Gastrocnemius medialis (tissue), 4 donors: ENCODE data around the gene TMEM252. TPM values are rescaled to one million over a fixed set of nuclear protein-coding genes. Genes with fewer than 3 reads are reported as not detected.

Source experiments
- ATAC-seq, 2 donors: fragments of 150-250 bp; one replicate each; pipeline ENCODE4 v1.9.1; 2016
- DNase-seq, 2 donors: peaks; one replicate each; pipeline ENCODE4 v3.0.0-alpha.2; 2019
- H3K27ac ChIP-seq, 4 donors: fragments of 200-600 bp; sonication (generic); 1 replicate in 1 of 4; 2 replicates in 3 of 4; pipeline ENCODE4 v1.5.1; 2016 to 2018; ENCODE audit warnings: mild to moderate bottlenecking in 2 of 4, moderate library complexity in 1 of 4
- H3K27me3 ChIP-seq, 3 donors: fragments of 200-600 bp; sonication (generic) in 2 of 3; 1 replicate in 1 of 3; 2 replicates in 2 of 3; pipeline versions ENCODE4 v1.5.1 to v1.6.0; 2016 to 2019; ENCODE audit warnings: mild to moderate bottlenecking in 1 of 3, moderate library complexity in 1 of 3
- H3K36me3 ChIP-seq, 2 donors: fragments of 200-600 bp; sonication (generic) in 1 of 2; one replicate each; pipeline ENCODE4 v1.5.1; 2017 to 2018
- H3K4me1 ChIP-seq, 2 donors: fragments of 200-600 bp; sonication (generic) in 1 of 2; one replicate each; pipeline ENCODE4 v1.5.1; 2016 to 2017; ENCODE audit warnings: mild to moderate bottlenecking in 2 of 2
- H3K4me3 ChIP-seq, 4 donors: fragments of 200-600 bp; sonication (generic) in 3 of 4; 1 replicate in 1 of 4; 2 replicates in 3 of 4; pipeline ENCODE4 v1.5.1; 2016 to 2019; ENCODE audit warnings: mild to moderate bottlenecking in 2 of 4
- H3K9me3 ChIP-seq, 3 donors: fragments of 200-600 bp; sonication (generic) in 2 of 3; 1 replicate in 1 of 3; 2 replicates in 2 of 3; pipeline ENCODE4 v1.5.1; 2016 to 2019
- CTCF ChIP-seq, 5 experiments: fragments of 450-650 bp in 3 of 5; fragments of 200-600 bp in 2 of 5; sonication (generic) in 2 of 5; IDR thresholded peaks in 4 of 5; conservative IDR thresholded peaks in 1 of 5; 1 replicate in 4 of 5; 2 replicates in 1 of 5; pipeline ENCODE4 v1.5.1; 2016 to 2019; ENCODE audit warnings: antibody characterized with exemption in 5 of 5, mild to moderate bottlenecking in 3 of 5, moderate library complexity in 3 of 5
- POLR2A ChIP-seq, 2 donors: fragments of 450-650 bp; IDR thresholded peaks; one replicate each; pipeline ENCODE4 v1.6.1; 2017; ENCODE audit warnings: antibody characterized with exemption in 2 of 2, mild to moderate bottlenecking in 2 of 2, moderate library complexity in 2 of 2
- in situ Hi-C, 4 donors: fragments of 200-750 bp; cut with MboI; loops; one replicate each; pipeline versions ENCODE4 v1.15.0 to v1.8.0; 2017; ENCODE audit warnings: low sequenced_read_pairs in 4 of 4
- intact Hi-C: fragments of 100-400 bp; cut with DNase I; formaldehyde crosslinking; loops from one replicate; pipeline ENCODE4 v1.15.1; 2023; ENCODE audit warnings: low total_unique reads
- total RNA-seq, 4 donors: library from RNA; depleted of rRNA; stranded (reverse); fragments of >200 nt; gene quantifications; one replicate each; pipeline versions ENCODE4 v1.1.0 to v1.2.3, GENCODE V29; 2016

The TMEM252 gene
- not detected for total RNA-seq

DNA sequence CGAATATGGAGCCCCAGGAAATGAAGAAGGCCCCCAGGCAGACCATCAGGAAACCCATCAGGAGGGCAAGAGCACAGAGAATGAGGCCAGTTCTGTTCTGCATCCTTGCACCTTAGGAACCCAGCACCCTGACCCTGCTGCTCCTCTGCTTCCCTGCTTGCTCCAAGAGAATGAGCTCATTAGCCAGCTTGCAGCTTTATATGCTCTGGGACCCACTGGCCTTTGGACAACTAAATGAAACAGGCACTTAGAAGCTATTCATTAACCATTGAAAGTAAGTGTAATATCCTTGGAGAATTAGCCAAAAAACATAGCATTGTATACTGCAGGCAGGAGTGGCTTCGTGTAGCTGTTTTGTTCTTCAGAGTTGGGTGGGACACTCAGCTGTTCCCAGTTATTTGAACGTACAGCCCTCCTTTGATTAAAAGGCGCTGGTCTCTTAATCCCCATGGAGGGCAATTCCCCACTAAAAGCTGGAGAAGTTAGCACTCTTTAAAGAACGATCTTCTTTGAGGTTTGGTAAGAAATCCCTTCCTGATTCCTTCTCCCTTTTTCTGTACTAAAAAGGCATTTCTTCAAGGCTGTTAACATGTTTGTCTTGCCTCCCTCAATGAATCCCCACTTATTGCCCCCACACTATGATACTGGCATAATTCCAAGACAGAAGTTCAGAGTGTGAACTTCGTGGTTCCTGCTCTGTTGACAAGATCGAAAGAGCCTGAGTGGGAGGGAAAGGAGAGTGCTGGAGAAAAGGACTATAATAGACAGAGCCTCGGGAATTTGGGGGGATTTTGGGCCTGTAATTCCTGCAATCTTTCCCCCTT, at the start of gene TMEM252:
TSS of gene TMEM252 (minus strand) at position 172 of the 824 bp plus-strand sequence. CDS start at position 103, 69 bp downstream.
- peaks cover 9 to 10% of the 10 kb centered on the region in 2 donors for H3K4me1 ChIP-seq
- ATAC-seq: no peak

DNA sequence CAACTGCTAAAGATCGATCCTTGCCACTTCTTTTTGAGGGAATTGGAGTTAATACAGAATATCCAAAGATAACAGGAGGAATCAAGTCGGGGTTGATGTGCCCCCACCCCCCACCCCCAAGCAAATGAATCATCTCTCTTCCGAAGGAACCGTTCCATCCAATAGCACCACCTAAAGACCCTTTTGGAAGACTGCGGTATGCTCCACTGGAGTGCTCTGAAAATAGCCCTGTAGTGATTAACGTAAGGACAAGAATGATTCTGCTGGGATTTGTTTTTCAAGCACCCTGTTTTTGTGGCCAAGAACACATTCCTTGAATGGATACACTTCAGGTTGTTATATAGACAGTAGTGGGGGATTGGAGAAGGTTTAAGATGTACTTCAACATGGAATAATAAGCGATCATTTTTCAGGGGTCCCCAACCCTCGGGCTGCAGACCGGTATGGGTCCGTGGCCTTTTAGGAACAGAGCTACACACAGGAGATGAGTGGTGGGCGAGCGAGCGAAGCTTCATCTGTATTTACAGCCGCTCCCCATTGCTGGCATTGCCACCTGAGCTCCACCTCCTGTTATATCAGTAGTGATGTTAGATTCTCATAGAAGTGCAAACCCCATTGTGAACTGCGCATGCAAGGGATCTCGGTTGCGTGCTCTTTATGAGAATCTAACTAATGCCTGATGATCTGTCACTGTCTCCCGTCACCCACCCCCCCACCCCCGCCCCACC, 44.5 kb upstream of the TMEM252 start:
- intact Hi-C loops (loop anchor here (2.0 to 10.0 kb wide), 2 partner anchors 196 to 260 kb away; a partner anchor contains a TSS), in situ Hi-C loops (loop anchor here (10.0 to 25.0 kb wide), 3 partner anchors 202 to 420 kb away; a partner anchor contains a TSS)
- Histone ChIP-seq H3K36me3 (no peaks in the 10 kb centered on the region), H3K4me1 (no peaks in the 10 kb centered on the region), H3K27me3 (peaks cover 0 to 4% (median 0%) of the 10 kb centered on the region in 3 donors), H3K9me3 (no peaks in the 10 kb centered on the region), H3K27ac (no peak overlapping the region), H3K4me3 (no peak overlapping the region)
- DNase-seq: no peak
- ATAC-seq: no peak
- TF ChIP-seq CTCF (IDR thresholded peaks at IDR 0.05 in 4 of 5, conservative IDR thresholded peaks at IDR 0.05 in 1 of 5): no peak
- TF ChIP-seq POLR2A (IDR thresholded peaks at IDR 0.05): no peak

More for the DNA sequence above, at the start of gene TMEM252:
- H3K4me3 ChIP-seq: no peak within 1 kb of the TSS
- no peaks in the 10 kb centered on the region for H3K36me3 ChIP-seq
- intact Hi-C loops: no loop called here
- H3K27ac ChIP-seq: peak within 1 kb of the TSS in 1 of 4 donors; percentile 4
- no peaks in the 10 kb centered on the region for H3K27me3 ChIP-seq
- H3K9me3 ChIP-seq: no peaks in the 10 kb centered on the region
- in situ Hi-C loops: no loop called here
- DNase-seq: no peak
- TF ChIP-seq CTCF (IDR thresholded peaks at IDR 0.05 in 4 of 5, conservative IDR thresholded peaks at IDR 0.05 in 1 of 5) (no peak), POLR2A (IDR thresholded peaks at IDR 0.05) (no peak)

GRCh38 chr9:68584189-68585033, 43.7 kb upstream of the TMEM252 start:
- no peaks in the 10 kb centered on the region for H3K4me1 ChIP-seq
- H3K27ac ChIP-seq: no peak overlapping the region
- ATAC-seq (peak; percentile 92 to 98), DNase-seq (peak; percentile 61 to 71)
- no peak overlapping the region for H3K4me3 ChIP-seq
- in situ Hi-C loops (loop anchor here (5.0 to 25.0 kb wide), 5 partner anchors 203 to 420 kb away; a partner anchor contains a TSS), intact Hi-C loops (loop anchor here (1.0 to 10.0 kb wide), 3 partner anchors 196 to 415 kb away; a partner anchor contains a TSS)
- TF ChIP-seq POLR2A (IDR thresholded peaks at IDR 0.05) (no peak), CTCF (IDR thresholded peaks at IDR 0.05 in 4 of 5, conservative IDR thresholded peaks at IDR 0.05 in 1 of 5) (peak; percentile 86 to 97 (median 88))
- no peaks in the 10 kb centered on the region for H3K36me3 ChIP-seq
- peaks cover 0 to 4% (median 0%) of the 10 kb centered on the region in 3 donors for H3K27me3 ChIP-seq
- H3K9me3 ChIP-seq: no peaks in the 10 kb centered on the region

DNA sequence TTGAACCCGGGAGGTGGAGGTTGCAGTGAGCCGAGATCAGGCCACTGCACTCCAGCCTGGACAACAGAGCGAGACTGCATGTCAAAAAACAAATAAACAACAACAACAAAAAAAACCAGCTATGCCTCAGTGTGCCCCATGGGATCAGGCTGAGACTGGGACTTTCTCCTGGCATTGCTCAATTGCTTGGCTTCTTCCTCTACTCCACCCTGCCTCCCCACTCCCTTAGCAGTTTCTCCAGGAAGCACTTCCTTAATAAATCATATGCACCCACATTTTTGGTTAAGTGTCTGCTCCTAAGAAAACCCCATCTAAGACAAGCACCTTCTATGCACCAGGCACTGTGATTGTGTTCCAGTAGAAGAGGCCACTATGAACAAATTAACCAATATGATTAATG, 41.0 kb upstream of the TMEM252 start:
- Histone ChIP-seq H3K4me1 (no peaks in the 10 kb centered on the region), H3K9me3 (no peaks in the 10 kb centered on the region), H3K27me3 (no peaks in the 10 kb centered on the region), H3K27ac (no peak overlapping the region), H3K36me3 (no peaks in the 10 kb centered on the region), H3K4me3 (no peak overlapping the region)
- in situ Hi-C loops: loop anchor here (5.0 to 25.0 kb wide), 5 partner anchors 206 to 423 kb away; a partner anchor contains a TSS
- ATAC-seq (no peak), DNase-seq (no peak)
- no peak for TF ChIP-seq CTCF (IDR thresholded peaks at IDR 0.05 in 4 of 5, conservative IDR thresholded peaks at IDR 0.05 in 1 of 5)
- no peak for TF ChIP-seq POLR2A (IDR thresholded peaks at IDR 0.05)
- intact Hi-C loops: loop anchor here (10.0 kb wide), 1 partner anchor 263 kb away; no protein-coding TSS in a partner anchor
